Activated CD8-positive, alpha-beta memory T cell treated with anti-CD3 and anti-CD28 coated beads, Interleukin-2, amount 50 U/mL, for 24 hours (primary cell): Measurements from ENCODE around the gene SLC39A6.
"Not testable (repeated sequence)": the region's sequence is repeated elsewhere in the genome, so short reads cannot be mapped to it uniquely, and the experiment has no call there.

ENCODE experiments used
- DNase-seq: peaks from one replicate; pipeline ENCODE4 v3.0.0-alpha.2; 2020; ENCODE audit errors: extremely low read depth

Gene SLC39A6

GRCh38 chr18:36139245-36139644 lies 10.1 kb upstream of the SLC39A6 start:
- no peak for DNase-seq

- DNase-seq: no peak
Measured at GRCh38 chr18:36135264-36135663, 6.1 kb upstream of the SLC39A6 start.

- DNase-seq: no peak
Measured at GRCh38 chr18:36132756-36133155, 3.6 kb upstream of the SLC39A6 start.

- no peak for DNase-seq
Measured at GRCh38 chr18:36131692-36132483, 2.7 kb upstream of the SLC39A6 start.

- no peak for DNase-seq
Measured at GRCh38 chr18:36130883-36131653, 1.9 kb upstream of the SLC39A6 start.

- no peak for DNase-seq
Measured at GRCh38 chr18:36130039-36130831, 1.1 kb upstream of the SLC39A6 start.

- DNase-seq: no peak
Measured at GRCh38 chr18:36128907-36129299, 237 bp downstream of the SLC39A6 start.

GRCh38 chr18:36128530-36128870 lies 640 bp downstream of the SLC39A6 start:
- DNase-seq: no peak

GRCh38 chr18:36127836-36128529 lies 1.2 kb downstream of the SLC39A6 start:
- DNase-seq: no peak

- no peak for DNase-seq
Measured at GRCh38 chr18:36126668-36127067, 2.5 kb downstream of the SLC39A6 start.

- no peak for DNase-seq
Measured at GRCh38 chr18:36124841-36125240, 4.3 kb downstream of the SLC39A6 start.

GRCh38 chr18:36120297-36120696 lies 8.8 kb downstream of the SLC39A6 start:
- no peak for DNase-seq

- DNase-seq: not testable (repeated sequence)
Measured at GRCh38 chr18:36116771-36117170, 12.4 kb downstream of the SLC39A6 start.

- no peak for DNase-seq
Measured at GRCh38 chr18:36114738-36115137, 14.4 kb downstream of the SLC39A6 start.

GRCh38 chr18:36114251-36114650 lies 14.9 kb downstream of the SLC39A6 start:
- no peak for DNase-seq

GRCh38 chr18:36112302-36112701 lies 16.8 kb downstream of the SLC39A6 start:
- DNase-seq: no peak

GRCh38 chr18:36109737-36110136 lies 19.4 kb downstream of the SLC39A6 start:
- DNase-seq: no peak

GRCh38 chr18:36108601-36109000 lies 20.5 kb downstream of the SLC39A6 start:
- DNase-seq: no peak

GRCh38 chr18:36108196-36108595 lies 20.9 kb downstream of the SLC39A6 start:
- DNase-seq: no peak

- no peak for DNase-seq
Measured at GRCh38 chr18:36107477-36107876, 21.7 kb downstream of the SLC39A6 start.

- DNase-seq: no peak
Measured at GRCh38 chr18:36104749-36105148, 24.4 kb downstream of the SLC39A6 start.

- no peak for DNase-seq
Measured at GRCh38 chr18:36101943-36102342, 27.2 kb downstream of the SLC39A6 start.
